Measurements from ENCODE around the gene KLF16.

KLF16 gene

DNA sequence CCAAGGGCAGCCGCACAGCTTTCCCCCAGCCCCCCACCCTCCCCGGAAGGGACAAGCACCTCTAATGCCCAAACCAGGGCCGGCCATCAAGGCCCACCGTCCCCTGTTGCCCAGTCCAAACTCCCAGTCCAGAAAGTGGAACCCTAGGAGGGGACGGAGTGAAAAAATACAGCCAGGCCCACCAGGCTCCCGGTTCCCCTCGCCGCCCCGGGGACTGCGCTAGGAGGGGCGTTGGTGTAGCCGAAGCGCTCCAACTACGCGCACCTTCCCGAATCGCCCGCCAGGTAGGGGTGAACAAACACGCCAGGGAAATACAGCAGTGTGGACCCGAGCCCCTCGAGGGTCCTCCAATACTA is 1.3 kb downstream of the KLF16 start:
- peak overlapping the region; percentile 86 for H3K4me3 ChIP-seq (replicated peaks; ENCODE audit: low read depth, low read length)
- no peak for DNase-seq (ENCODE audit: extremely low read depth, low read depth)
- TF ChIP-seq, protein P1, sequence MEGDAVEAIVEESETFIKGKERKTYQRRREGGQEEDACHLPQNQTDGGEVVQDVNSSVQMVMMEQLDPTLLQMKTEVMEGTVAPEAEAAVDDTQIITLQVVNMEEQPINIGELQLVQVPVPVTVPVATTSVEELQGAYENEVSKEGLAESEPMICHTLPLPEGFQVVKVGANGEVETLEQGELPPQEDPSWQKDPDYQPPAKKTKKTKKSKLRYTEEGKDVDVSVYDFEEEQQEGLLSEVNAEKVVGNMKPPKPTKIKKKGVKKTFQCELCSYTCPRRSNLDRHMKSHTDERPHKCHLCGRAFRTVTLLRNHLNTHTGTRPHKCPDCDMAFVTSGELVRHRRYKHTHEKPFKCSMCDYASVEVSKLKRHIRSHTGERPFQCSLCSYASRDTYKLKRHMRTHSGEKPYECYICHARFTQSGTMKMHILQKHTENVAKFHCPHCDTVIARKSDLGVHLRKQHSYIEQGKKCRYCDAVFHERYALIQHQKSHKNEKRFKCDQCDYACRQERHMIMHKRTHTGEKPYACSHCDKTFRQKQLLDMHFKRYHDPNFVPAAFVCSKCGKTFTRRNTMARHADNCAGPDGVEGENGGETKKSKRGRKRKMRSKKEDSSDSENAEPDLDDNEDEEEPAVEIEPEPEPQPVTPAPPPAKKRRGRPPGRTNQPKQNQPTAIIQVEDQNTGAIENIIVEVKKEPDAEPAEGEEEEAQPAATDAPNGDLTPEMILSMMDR (IDR thresholded peaks at IDR 0.05; ENCODE audit: low read depth, low read length, missing control alignments), result no peak

DNA sequence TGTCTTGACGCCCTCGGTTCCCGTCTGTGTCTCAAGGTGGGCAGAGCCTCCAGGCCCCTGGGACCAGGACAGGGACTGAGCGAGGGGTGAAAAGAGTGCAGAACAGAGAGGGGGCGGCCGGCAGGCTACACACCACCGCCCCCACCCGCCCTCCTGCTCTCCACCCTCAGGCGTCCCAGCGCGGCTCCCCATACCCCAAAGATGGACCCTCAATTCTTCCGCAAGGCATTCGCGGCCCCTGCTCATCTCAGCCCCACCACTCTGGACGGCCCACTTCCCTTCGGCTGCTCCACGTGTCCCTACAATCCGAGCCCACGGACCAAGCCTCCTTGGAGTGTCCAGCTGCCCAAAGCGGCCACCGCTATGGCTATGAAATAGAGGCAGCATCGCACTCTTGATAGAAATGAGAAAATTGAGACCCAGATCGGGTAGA is 1.8 kb downstream of the KLF16 start:
- H3K4me3 ChIP-seq (replicated peaks; ENCODE audit: low read depth, low read length), result peak overlapping the region; percentile 86
- TF ChIP-seq, protein P1 (IDR thresholded peaks at IDR 0.05; ENCODE audit: low read depth, low read length, missing control alignments), result no peak
- no peak for DNase-seq (ENCODE audit: extremely low read depth, low read depth)

DNA sequence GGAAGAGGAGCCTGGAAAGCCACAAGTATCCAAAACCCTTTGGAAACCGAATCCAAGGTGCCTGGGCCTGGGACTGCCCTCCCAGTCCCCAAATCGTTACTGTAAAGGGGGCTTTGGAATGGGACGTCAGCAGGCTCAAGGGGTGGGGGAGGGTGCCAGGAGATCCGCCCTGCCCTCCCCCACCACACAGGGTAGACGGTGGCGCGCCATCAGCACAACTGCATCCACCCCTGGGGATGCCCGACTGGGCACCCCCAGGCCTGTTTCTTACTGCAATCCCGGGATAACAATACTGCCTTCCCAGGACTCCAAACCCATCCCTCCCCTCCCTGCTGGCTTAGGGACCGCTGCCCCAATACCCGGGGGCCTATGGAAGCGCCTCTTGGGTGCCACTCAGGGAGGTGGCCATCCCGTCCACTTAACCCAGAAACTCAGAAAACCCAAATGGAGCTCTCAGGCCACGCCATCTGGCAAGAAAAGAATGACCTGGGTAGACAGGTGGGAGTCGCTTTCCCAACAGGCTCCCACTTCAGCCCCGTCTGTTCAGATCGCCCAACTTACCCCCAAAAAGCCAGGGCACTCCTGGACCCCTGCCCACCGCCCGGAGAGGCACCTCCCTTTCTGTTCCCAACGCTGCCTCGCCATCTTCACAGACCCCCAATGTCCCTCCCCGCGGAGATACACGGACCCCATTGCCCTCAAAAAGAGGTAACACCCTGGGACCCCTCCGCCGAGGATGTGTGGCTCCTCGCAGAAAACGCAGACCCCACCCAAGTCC is 2.4 kb downstream of the KLF16 start:
- H3K4me3 ChIP-seq (replicated peaks; ENCODE audit: low read depth, low read length), result peak overlapping the region; percentile 86
- DNase-seq (ENCODE audit: extremely low read depth, low read depth), result no peak
- TF ChIP-seq, protein P1 (IDR thresholded peaks at IDR 0.05; ENCODE audit: low read depth, low read length, missing control alignments), result no peak

DNA sequence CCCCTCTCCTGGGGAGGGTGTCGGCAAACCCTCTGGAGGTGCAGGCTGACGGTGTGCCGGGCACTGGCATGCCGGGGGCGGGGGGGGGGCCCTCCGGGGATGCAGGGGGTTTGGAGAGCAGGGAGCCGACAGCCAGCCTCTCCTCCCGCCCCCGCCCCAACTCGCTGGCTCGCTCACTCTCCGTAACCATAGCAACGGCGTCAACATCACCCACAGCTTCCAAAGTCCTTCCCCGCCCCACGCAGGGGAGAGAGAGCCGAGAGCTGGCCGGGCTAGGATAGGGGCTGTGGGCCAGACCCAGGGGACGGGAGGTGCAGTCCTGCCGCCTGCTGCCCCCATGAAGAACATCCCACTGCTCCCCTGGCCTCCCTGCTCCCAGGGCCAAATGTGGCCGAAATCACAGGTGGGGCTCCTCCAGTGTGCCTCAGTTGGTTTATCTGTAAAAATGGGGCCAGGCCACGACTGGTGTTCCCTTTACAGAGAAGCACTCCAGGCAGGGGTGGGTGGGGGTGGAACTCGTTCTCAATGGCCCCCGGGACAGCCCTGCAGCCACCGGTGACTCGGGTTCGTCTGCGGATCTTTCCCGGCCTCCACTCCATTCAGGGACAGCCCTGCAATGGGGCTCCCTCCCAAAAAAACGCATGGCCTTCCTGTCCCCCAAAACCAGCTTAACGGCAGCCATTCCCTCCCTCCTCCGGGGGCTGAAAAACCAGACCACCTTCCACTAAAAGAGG is 3.2 kb downstream of the KLF16 start:
- peak; percentile 52 for DNase-seq (ENCODE audit: extremely low read depth, low read depth)
- H3K4me3 ChIP-seq (replicated peaks; ENCODE audit: low read depth, low read length), result peak overlapping the region; percentile 86
- TF ChIP-seq, protein P1 (IDR thresholded peaks at IDR 0.05; ENCODE audit: low read depth, low read length, missing control alignments), result no peak

DNA sequence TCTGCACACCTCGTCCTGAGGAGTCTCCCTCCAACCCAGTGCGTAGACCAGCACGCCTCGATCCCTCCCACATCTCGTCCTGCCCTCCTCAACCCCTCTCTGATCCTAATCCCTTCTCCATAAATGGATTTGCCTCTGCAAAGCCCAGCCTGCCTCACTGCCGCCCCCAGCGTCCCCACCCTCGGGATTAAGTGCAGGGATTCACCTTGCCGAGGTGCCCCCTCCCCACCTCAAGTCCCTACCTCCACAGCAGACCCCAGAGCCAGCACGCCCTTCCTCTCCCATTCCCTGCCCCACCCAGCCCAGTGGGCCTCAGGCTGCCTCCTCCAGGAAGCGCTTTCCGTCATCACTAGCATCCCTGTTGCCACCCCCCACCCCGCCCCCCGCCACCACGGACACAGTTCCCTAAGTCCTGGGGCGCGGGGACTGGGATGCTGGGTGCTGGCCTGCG is 4.0 kb downstream of the KLF16 start:
- no peak for DNase-seq (ENCODE audit: extremely low read depth, low read depth)
- TF ChIP-seq, protein P1 (IDR thresholded peaks at IDR 0.05; ENCODE audit: low read depth, low read length, missing control alignments), result no peak
- peak overlapping the region; percentile 86 for H3K4me3 ChIP-seq (replicated peaks; ENCODE audit: low read depth, low read length)

DNA sequence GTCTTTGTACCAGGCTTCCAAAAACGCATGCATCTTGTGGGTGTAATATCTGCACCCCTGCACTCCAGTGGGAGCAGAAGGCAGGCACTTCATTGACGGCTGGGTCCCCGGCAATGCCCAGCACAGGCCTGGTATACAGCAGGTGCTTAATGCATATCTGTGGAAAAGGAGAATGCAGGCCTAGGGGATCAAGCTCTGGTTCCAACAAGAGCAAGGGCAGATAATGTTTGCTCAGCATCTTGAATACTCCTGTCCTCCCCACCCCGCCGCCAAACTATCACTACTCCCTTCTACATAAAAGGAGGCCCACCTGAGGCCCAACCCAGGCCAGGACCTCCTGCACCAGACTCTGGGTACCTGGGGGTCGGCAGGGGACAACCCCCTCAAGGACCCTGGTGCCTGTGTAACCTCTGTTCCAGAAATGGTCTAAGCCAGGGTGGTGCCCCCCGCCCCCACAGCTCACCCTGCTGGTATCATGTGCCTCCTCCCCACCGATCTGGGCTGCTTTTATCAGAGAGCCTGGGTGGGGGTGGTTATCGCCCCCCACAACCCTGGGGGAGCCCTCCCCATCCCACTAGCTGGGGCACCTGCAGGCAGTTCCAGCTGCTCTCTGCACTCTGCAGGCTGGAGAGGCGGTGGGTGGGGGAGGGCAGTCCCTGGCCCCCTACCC is 4.8 kb downstream of the KLF16 start:
- no peak overlapping the region for H3K4me3 ChIP-seq (replicated peaks; ENCODE audit: low read depth, low read length)
- TF ChIP-seq, protein P1 (IDR thresholded peaks at IDR 0.05; ENCODE audit: low read depth, low read length, missing control alignments), result no peak
- no peak for DNase-seq (ENCODE audit: extremely low read depth, low read depth)
